K562 (cell line): ENCODE results near the gene ZNF474. TPM values are rescaled to one million over a fixed set of nuclear protein-coding genes. Genes with fewer than 3 reads are reported as not detected.

Experiments
- ATAC-seq: fragments of 200-7000 bp; cut with Tn5 transposase; 3 replicates; pipeline ENCODE4 v1.9.1; 2020; ENCODE audit warnings: moderate library complexity
- BruUV-seq: library from RNA; stranded (reverse); fragments of 400-500 nt; replicated peaks from 2 replicates; lab custom pipeline; 2021; lab: Mats Ljungman, UMichigan
- CTCF ChIA-PET: fragments of 300-600 bp; formaldehyde crosslinking; extraction: SDS; loops from one replicate; lab custom pipeline; 2021; ENCODE audit warnings: low intra/inter-chr PET ratio; lab: Yijun Ruan, JAX
- POLR2A ChIA-PET: fragments of 300-600, 350-650 bp; sonication (Branson Sonifier 250); formaldehyde crosslinking; extraction: SDS; loops from one replicate; lab custom pipeline; 2021; ENCODE audit warnings: antibody characterized with exemption, inconsistent platforms; lab: Yijun Ruan, JAX
- DNase-seq, 4 experiments: peaks; one replicate each; pipeline versions ENCODE4 v3.0.0 to v3.0.0-alpha.2; 2011 to 2018; ENCODE audit warnings: low spot score in 3 of 4, mixed read lengths in 3 of 4; ENCODE audit errors: extremely low read depth in 1 of 4
- FAIRE-seq: peaks from 2 replicates; lab custom pipeline; 2011; peaks lifted over from hg19 to GRCh38; lab: Jason Lieb, UNC
- H2AFZ ChIP-seq: 2 replicates; pipeline ENCODE4 v1.6.0; 2011; ENCODE audit warnings: low read depth, low read length, control low read depth, inconsistent platforms
- H3K27ac ChIP-seq: fragments of 200-600 bp; 3 replicates; pipeline ENCODE4 v1.8.0; 2011; ENCODE audit warnings: low read depth, mild to moderate bottlenecking, control low read depth, inconsistent platforms, low read length, moderate library complexity, mixed read lengths; ENCODE audit errors: extremely low read depth
- H3K27me3 ChIP-seq, 2 experiments: fragments of 300-600 bp in 1 of 2; 2 replicates in 1 of 2; 3 replicates in 1 of 2; pipeline versions ENCODE4 v1.6.0 to v1.8.0; 2011; ENCODE audit warnings: inconsistent platforms in 2 of 2, low read length in 2 of 2, mild to moderate bottlenecking in 1 of 2, mixed read lengths in 1 of 2, moderate library complexity in 1 of 2; ENCODE audit not compliant: control insufficient read depth in 2 of 2, insufficient read depth in 2 of 2
- H3K36me3 ChIP-seq: fragments of 300-600 bp; 3 replicates; pipeline ENCODE4 v1.8.0; 2011; ENCODE audit warnings: mild to moderate bottlenecking, low read length, inconsistent platforms; ENCODE audit not compliant: control insufficient read depth, insufficient read depth
- H3K4me1 ChIP-seq, 2 experiments: fragments of 200-600 bp in 1 of 2; replicated peaks in 1 of 2; 2 replicates in 1 of 2; 3 replicates in 1 of 2; pipeline versions ENCODE4 v1.5.1 to v1.8.0; 2011; ENCODE audit warnings: inconsistent platforms in 2 of 2, low read length in 2 of 2, mild to moderate bottlenecking in 1 of 2, mixed read lengths in 1 of 2, moderate library complexity in 1 of 2; ENCODE audit not compliant: control insufficient read depth in 2 of 2, insufficient read depth in 2 of 2
- H3K4me2 ChIP-seq: 2 replicates; pipeline ENCODE4 v1.6.1; 2011; ENCODE audit warnings: low read length, control low read depth, inconsistent platforms, mixed read lengths; ENCODE audit not compliant: insufficient read depth
- H3K4me3 ChIP-seq: fragments of 200-600 bp; sonication (generic), shearing (Covaris generic); 2 replicates; pipeline ENCODE4 v1.5.1; 2016; ENCODE audit warnings: control low read depth, inconsistent platforms
- H3K79me2 ChIP-seq: fragments of 200-600 bp; 3 replicates; pipeline ENCODE4 v1.8.0; 2011; ENCODE audit warnings: low read length, inconsistent platforms; ENCODE audit not compliant: control insufficient read depth, insufficient read depth
- H3K9ac ChIP-seq, 2 experiments: 2 replicates each; pipeline versions ENCODE4 v1.6.0 to v1.6.1; 2011; ENCODE audit warnings: low read depth in 2 of 2, low read length in 2 of 2, control low read depth in 1 of 2, inconsistent platforms in 1 of 2, mild to moderate bottlenecking in 1 of 2, mixed read lengths in 1 of 2; ENCODE audit not compliant: insufficient read depth in 1 of 2
- H3K9me1 ChIP-seq: one replicate; pipeline ENCODE4 v1.6.0; 2011; ENCODE audit warnings: inconsistent platforms, mild to moderate bottlenecking, low read length, moderate library complexity; ENCODE audit not compliant: control insufficient read depth, insufficient read depth
- H3K9me3 ChIP-seq: replicated peaks from 2 replicates; pipeline ENCODE4 v1.5.1; 2011; ENCODE audit warnings: low read depth, low read length, inconsistent platforms; ENCODE audit not compliant: control insufficient read depth, insufficient read depth
- H4K20me1 ChIP-seq: replicated peaks from 2 replicates; pipeline ENCODE4 v1.6.1; 2011; ENCODE audit warnings: low read length, inconsistent platforms, mixed read lengths; ENCODE audit not compliant: control insufficient read depth, insufficient read depth
- C11orf30 ChIP-seq: fragments of 450-650 bp; IDR thresholded peaks from 2 replicates; pipeline ENCODE4 v1.6.1; 2016; ENCODE audit warnings: low read depth, mild to moderate bottlenecking
- CREB1 ChIP-seq, 2 experiments: sonication (generic) in 1 of 2; formaldehyde crosslinking in 1 of 2; IDR thresholded peaks; 2 replicates each; pipeline versions ENCODE4 v1.6.1 to v1.8.0; 2012 to 2022; ENCODE audit warnings: inconsistent platforms in 1 of 2, mild to moderate bottlenecking in 1 of 2, missing genetic modification reagents in 1 of 2, moderate library complexity in 1 of 2
- GTF2A2 ChIP-seq: IDR thresholded peaks from 2 replicates; pipeline ENCODE4 v1.6.1; 2016; ENCODE audit warnings: mild to moderate bottlenecking, missing genetic modification characterization, missing compliant biosample characterization
- JUND ChIP-seq, 2 experiments: IDR thresholded peaks; 2 replicates in 1 of 2; 3 replicates in 1 of 2; pipeline ENCODE4 v1.6.1; 2011; ENCODE audit warnings: borderline replicate concordance in 2 of 2, low read depth in 2 of 2, low read length in 2 of 2, improper control_type of control experiment in 1 of 2, missing biosample characterization in 1 of 2, missing genetic modification characterization in 1 of 2, missing genetic modification reagents in 1 of 2
- SMAD3 ChIP-seq: fragments of 450-650 bp; formaldehyde crosslinking; conservative IDR thresholded peaks from 2 replicates; pipeline ENCODE4 v1.4.0; 2020; ENCODE audit warnings: mild to moderate bottlenecking
- TEAD4 ChIP-seq, 2 experiments: sonication (generic) in 1 of 2; formaldehyde crosslinking in 1 of 2; IDR thresholded peaks; 2 replicates each; pipeline versions ENCODE4 v1.6.1 to v1.8.0; 2012 to 2022; ENCODE audit warnings: borderline replicate concordance in 1 of 2, inconsistent platforms in 1 of 2, low read length in 1 of 2, mild to moderate bottlenecking in 1 of 2, missing genetic modification reagents in 1 of 2
- ZNF431 ChIP-seq: sonication (generic); formaldehyde crosslinking; IDR thresholded peaks from 2 replicates; pipeline ENCODE4 v1.8.0; 2022; ENCODE audit warnings: mild to moderate bottlenecking, missing genetic modification reagents
- WGBS: fragments of 100-300 bp; shearing (Covaris generic); methylation state at CpG from one replicate; pipeline ENCODE4 v1.1.6; 2016; ENCODE audit warnings: low coverage, mixed read lengths; ENCODE audit not compliant: insufficient coverage; ENCODE audit errors: missing lambda C conversion rate; 5-methylcytosine and 5-hydroxymethylcytosine counted together
- in situ Hi-C: fragments of 300-500 bp; cut with MboI; formaldehyde crosslinking; loops from 4 replicates; pipeline ENCODE4 v1.15.0; 2018; ENCODE audit warnings: inconsistent platforms, mixed read lengths
- intact Hi-C: fragments of 100-400 bp; cut with micrococcal nuclease; formaldehyde crosslinking; loops from 2 replicates; pipeline ENCODE4 v1.14.2; 2022
- polyA plus RNA-seq, 8 experiments: library from polyadenylated mRNA; depleted of rRNA in 4 of 8; stranded (reverse) in 5 of 8; unstranded in 3 of 8; fragments of >200 nt; fragmentation: Nextera tagmentation in 2 of 8; fragmentation: Illumina TruSeq in 1 of 8; extraction: Ambion mirVana in 2 of 8; extraction: Trizol in 1 of 8; gene quantifications; 2 replicates each; pipeline versions ENCODE4 v1.2.1 to v1.2.3, GENCODE V29; 2011 to 2014; ENCODE audit warnings: inconsistent platforms in 1 of 8, missing spikeins in 1 of 8
- total RNA-seq, 7 experiments: library from RNA; depleted of rRNA in 6 of 7; stranded (reverse); fragments of >200 nt in 6 of 7; fragmentation: Illumina TruSeq in 2 of 7; extraction: Trizol in 2 of 7; gene quantifications; 2 replicates each; pipeline versions ENCODE4 v1.2.1 to v1.2.3, GENCODE V29; 2011 to 2021; ENCODE audit warnings: low replicate concordance in 1 of 7
- TF ChIP-seq, protein P1 (sequence below): fragments of 450-650 bp; formaldehyde crosslinking; IDR thresholded peaks from 2 replicates; pipeline ENCODE4 v1.4.0; 2022; ENCODE audit warnings: missing genetic modification characterization
- TF ChIP-seq, protein P2 (sequence below): fragments of 200-400 bp; formaldehyde crosslinking; IDR thresholded peaks from 2 replicates; pipeline ENCODE4 v1.6.1; 2017; ENCODE audit warnings: mild to moderate bottlenecking, low read depth, low read length, moderate library complexity

The ZNF474 gene
- total and polyA plus RNA-seq, 9 of the 15 experiments (the other 6 are each of a cell fraction or from before 2014, with no cell fraction given), result 0.16 to 0.62 (median 0.39) TPM

DNA sequence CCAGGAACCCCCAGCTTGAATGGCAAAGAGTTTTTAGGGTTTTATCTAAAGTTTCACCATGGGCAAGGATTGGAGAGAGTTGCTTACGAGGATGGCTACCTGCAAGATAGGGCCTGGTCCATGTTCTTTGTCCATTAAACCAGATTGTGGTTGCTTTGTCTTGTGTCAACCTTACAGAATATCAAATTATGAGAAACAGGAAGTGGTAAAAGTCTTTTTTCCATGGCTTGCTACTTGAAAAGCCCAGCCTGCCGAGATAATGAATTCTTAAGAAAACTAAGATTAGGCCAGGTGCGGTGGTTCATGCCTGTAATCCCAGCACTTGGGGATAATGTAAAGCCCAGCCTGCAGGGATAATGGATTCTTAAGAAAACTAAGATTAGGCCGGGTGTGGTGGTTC, 24.4 kb downstream of the ZNF474 start (continued):
- peak; percentile 20; the same call in 1 of the 2 replicates for TF ChIP-seq TEAD4 (IDR thresholded peaks at IDR 0.05; ENCODE audit: low read length)
- TF ChIP-seq TEAD4 (CRISPR knock-in tag; IDR thresholded peaks at IDR 0.05; ENCODE audit: borderline replicate concordance), result no peak
- no peak for TF ChIP-seq CREB1 (IDR thresholded peaks at IDR 0.05)
- no peak for TF ChIP-seq CREB1 (CRISPR knock-in tag; IDR thresholded peaks at IDR 0.05)

DNA sequence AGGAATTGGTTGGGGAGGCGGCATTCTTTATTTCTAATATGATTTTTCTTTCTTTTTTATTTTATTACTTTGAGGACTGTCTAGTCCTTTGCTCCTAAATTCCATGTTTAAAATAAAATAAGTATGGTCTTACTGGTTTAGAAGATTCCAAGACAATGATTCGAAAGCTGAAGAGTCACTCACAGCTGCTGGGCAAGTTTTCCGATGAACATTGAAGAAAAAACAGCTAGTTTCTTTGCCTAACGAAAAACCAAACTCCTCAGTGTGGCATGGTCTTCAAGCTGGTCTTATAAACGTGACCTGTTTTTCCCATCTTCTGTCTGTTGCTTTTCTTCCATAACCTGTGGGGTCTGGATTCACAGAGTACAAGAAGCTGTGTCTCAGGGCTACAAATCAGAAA, 25.1 kb downstream of the ZNF474 start:
- Histone ChIP-seq H3K4me2 (no peak overlapping the region), H2AFZ (peak overlapping the region; percentile 81), H3K79me2 (no peaks in the 10 kb centered on the region), H3K4me3 (no peak overlapping the region), H3K27ac (0 out of 3 replicates have a peak overlapping the region, but pooled peaks have one; percentile 8), H3K9ac (no peak overlapping the region), H3K9me1 (no peaks in the 10 kb centered on the region), H3K9me3 (no peaks in the 10 kb centered on the region), H3K27me3 (no peaks in the 10 kb centered on the region), H4K20me1 (no peaks in the 10 kb centered on the region), H3K36me3 (no peaks in the 10 kb centered on the region), H3K4me1 (peaks cover 4 to 14% of the 10 kb centered on the region in 2 experiments; a peak in 3 of 5 replicates)
- FAIRE-seq (peak; percentile 69), ATAC-seq (no peak), DNase-seq (no peak)
- ChIA-PET CTCF (no interaction called here), POLR2A (interaction anchor here (1.3 to 1.4 kb wide), 2 partner anchors 10 to 12 kb away, joined by 3 read pairs; no protein-coding TSS in a partner anchor)
- in situ Hi-C loops, result no loop called here
- intact Hi-C loops, result no loop called here
- 62% methylated on average over 5 of the region's 5 CpGs for WGBS
- TF ChIP-seq GTF2A2 (tag) (no peak), SMAD3 (no peak), JUND (IDR thresholded peaks at IDR 0.05; ENCODE audit: borderline replicate concordance, low read depth, low read length) (no peak), JUND (tag; IDR thresholded peaks at IDR 0.05; ENCODE audit: borderline replicate concordance, low read depth, low read length) (no peak), C11orf30 (no peak), ZNF431 (no peak)
- TF ChIP-seq, protein P1, sequence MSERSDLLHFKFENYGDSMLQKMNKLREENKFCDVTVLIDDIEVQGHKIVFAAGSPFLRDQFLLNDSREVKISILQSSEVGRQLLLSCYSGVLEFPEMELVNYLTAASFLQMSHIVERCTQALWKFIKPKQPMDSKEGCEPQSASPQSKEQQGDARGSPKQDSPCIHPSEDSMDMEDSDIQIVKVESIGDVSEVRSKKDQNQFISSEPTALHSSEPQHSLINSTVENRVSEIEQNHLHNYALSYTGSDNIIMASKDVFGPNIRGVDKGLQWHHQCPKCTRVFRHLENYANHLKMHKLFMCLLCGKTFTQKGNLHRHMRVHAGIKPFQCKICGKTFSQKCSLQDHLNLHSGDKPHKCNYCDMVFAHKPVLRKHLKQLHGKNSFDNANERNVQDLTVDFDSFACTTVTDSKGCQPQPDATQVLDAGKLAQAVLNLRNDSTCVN, result no peak
- TF ChIP-seq, protein P2, sequence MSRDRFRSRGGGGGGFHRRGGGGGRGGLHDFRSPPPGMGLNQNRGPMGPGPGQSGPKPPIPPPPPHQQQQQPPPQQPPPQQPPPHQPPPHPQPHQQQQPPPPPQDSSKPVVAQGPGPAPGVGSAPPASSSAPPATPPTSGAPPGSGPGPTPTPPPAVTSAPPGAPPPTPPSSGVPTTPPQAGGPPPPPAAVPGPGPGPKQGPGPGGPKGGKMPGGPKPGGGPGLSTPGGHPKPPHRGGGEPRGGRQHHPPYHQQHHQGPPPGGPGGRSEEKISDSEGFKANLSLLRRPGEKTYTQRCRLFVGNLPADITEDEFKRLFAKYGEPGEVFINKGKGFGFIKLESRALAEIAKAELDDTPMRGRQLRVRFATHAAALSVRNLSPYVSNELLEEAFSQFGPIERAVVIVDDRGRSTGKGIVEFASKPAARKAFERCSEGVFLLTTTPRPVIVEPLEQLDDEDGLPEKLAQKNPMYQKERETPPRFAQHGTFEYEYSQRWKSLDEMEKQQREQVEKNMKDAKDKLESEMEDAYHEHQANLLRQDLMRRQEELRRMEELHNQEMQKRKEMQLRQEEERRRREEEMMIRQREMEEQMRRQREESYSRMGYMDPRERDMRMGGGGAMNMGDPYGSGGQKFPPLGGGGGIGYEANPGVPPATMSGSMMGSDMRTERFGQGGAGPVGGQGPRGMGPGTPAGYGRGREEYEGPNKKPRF, result no peak
- BruUV-seq, result no TSS peak
